ENCODE data around the gene RANGAP1.
A peak's percentile ranks its signal among the peaks of the same experiment; 100 is the strongest.

RANGAP1 gene

DNA sequence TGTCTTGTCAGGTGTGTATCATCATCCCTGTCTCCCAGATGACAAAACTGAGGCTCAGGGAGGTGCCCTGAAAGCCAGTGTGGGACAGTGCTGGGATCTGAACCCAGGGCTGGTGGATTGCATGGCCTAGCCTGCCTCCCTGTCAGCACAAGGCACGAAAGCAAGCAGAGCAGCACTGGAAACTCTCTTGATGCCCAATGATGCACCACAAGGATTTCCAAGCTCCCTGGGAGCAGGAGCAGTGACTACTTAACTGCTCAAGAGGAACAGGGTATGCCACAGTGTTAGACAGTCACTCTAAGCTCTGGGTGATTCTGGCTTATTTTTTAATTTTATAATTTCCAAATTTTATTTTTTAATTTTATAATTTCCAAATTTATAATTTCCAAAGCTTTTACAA lies 24.3 kb upstream of the RANGAP1 start:
- H3F3A ChIP-seq (ENCODE audit: low read depth), result no peaks in the 10 kb centered on the region
- peaks cover 19% of the 10 kb centered on the region for H4K20me1 ChIP-seq (ENCODE audit: insufficient read depth, low read length, poor library complexity, severe bottlenecking)
- peaks cover 16% of the 10 kb centered on the region for H3K4me1 ChIP-seq (ENCODE audit: insufficient read depth, low read length, poor library complexity, severe bottlenecking)
- H3K27me3 ChIP-seq (ENCODE audit: insufficient read depth, low read length, poor library complexity, severe bottlenecking), result no peaks in the 10 kb centered on the region
- H3K9me2 ChIP-seq (replicated peaks; ENCODE audit: low read depth, low read length), result no peaks in the 10 kb centered on the region
- H2AFZ ChIP-seq (ENCODE audit: low read length), result no peak overlapping the region
- H3K9me3 ChIP-seq (ENCODE audit: insufficient read depth, low read depth, low read length), result no peaks in the 10 kb centered on the region
- no peaks in the 10 kb centered on the region; the same call in 1 of the 2 replicates for H3K36me3 ChIP-seq (ENCODE audit: insufficient read depth, low read length)
- H3K4me2 ChIP-seq (ENCODE audit: low read depth, low read length, poor library complexity, severe bottlenecking), result no peak overlapping the region
- no peak overlapping the region for H3K4me3 ChIP-seq (ENCODE audit: low read length, poor library complexity, severe bottlenecking)
- H3K79me2 ChIP-seq (ENCODE audit: insufficient read depth, low read length), result peaks cover 66% of the 10 kb centered on the region
- TF ChIP-seq, protein P1, sequence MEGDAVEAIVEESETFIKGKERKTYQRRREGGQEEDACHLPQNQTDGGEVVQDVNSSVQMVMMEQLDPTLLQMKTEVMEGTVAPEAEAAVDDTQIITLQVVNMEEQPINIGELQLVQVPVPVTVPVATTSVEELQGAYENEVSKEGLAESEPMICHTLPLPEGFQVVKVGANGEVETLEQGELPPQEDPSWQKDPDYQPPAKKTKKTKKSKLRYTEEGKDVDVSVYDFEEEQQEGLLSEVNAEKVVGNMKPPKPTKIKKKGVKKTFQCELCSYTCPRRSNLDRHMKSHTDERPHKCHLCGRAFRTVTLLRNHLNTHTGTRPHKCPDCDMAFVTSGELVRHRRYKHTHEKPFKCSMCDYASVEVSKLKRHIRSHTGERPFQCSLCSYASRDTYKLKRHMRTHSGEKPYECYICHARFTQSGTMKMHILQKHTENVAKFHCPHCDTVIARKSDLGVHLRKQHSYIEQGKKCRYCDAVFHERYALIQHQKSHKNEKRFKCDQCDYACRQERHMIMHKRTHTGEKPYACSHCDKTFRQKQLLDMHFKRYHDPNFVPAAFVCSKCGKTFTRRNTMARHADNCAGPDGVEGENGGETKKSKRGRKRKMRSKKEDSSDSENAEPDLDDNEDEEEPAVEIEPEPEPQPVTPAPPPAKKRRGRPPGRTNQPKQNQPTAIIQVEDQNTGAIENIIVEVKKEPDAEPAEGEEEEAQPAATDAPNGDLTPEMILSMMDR (conservative IDR thresholded peaks at IDR 0.05; ENCODE audit: low read length), result no peak
- H3K9ac ChIP-seq (ENCODE audit: low read depth, low read length, poor library complexity, severe bottlenecking), result no peak overlapping the region

DNA sequence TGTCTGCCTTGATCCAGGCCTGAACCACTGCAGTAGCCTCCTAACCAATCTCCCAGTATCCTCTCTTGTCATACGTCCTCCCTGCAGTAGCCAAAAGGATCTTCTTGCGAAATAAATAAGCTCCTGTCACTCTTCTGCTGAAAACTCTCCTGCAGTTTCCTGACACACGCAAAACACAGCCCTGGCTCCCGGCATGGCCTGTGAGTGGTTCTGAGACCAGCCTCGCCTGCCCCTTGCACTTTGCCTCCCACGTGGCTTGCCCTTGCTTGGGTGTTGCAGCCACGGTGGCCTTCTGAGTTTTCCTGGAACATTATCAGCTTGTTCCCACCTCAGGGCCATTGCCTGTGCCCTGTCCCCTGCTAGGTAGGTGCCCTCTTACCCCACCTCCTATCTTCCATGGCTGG lies 22.6 kb upstream of the RANGAP1 start:
- Histone ChIP-seq H2AFZ (ENCODE audit: low read length) (no peak overlapping the region), H3K9me2 (replicated peaks; ENCODE audit: low read depth, low read length) (no peaks in the 10 kb centered on the region), H3K9ac (ENCODE audit: low read depth, low read length, poor library complexity, severe bottlenecking) (no peak overlapping the region), H3F3A (ENCODE audit: low read depth) (no peaks in the 10 kb centered on the region), H4K20me1 (ENCODE audit: insufficient read depth, low read length, poor library complexity, severe bottlenecking) (peaks cover 25% of the 10 kb centered on the region), H3K36me3 (ENCODE audit: insufficient read depth, low read length) (no peaks in the 10 kb centered on the region), H3K4me1 (ENCODE audit: insufficient read depth, low read length, poor library complexity, severe bottlenecking) (peaks cover 16% of the 10 kb centered on the region), H3K27me3 (ENCODE audit: insufficient read depth, low read length, poor library complexity, severe bottlenecking) (no peaks in the 10 kb centered on the region), H3K9me3 (ENCODE audit: insufficient read depth, low read depth, low read length) (no peaks in the 10 kb centered on the region), H3K4me3 (ENCODE audit: low read length, poor library complexity, severe bottlenecking) (no peak overlapping the region), H3K4me2 (ENCODE audit: low read depth, low read length, poor library complexity, severe bottlenecking) (no peak overlapping the region), H3K79me2 (ENCODE audit: insufficient read depth, low read length) (peaks cover 77% of the 10 kb centered on the region)
- TF ChIP-seq, protein P1 (conservative IDR thresholded peaks at IDR 0.05; ENCODE audit: low read length), result no peak
- TF ChIP-seq EZH2phosphoT487 (IDR thresholded peaks at IDR 0.05; ENCODE audit: borderline replicate concordance), result no peak

DNA sequence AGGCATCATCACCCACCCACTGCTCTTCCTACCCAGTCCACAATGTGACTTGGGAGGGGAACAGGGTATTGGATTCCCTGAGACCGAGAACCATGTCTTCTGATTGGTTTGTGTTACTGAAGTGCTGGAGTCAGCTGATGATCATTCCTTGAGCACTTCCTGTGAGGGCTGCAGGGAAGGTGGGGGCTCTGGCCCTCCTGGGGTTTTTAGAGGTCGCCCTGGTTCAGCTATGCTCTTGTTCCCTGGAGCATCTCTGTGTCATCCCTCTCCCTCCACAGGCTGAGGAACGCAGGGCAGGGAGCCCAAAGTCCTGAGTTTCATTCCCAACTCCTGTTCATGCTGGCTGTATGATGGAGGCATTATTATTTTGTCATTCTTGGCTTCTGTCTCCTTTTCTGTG lies 22.1 kb upstream of the RANGAP1 start:
- Histone ChIP-seq H3K9me3 (ENCODE audit: insufficient read depth, low read depth, low read length) (no peaks in the 10 kb centered on the region), H4K20me1 (ENCODE audit: insufficient read depth, low read length, poor library complexity, severe bottlenecking) (peaks cover 30% of the 10 kb centered on the region), H3K9ac (ENCODE audit: low read depth, low read length, poor library complexity, severe bottlenecking) (no peak overlapping the region), H3K9me2 (replicated peaks; ENCODE audit: low read depth, low read length) (no peaks in the 10 kb centered on the region), H3F3A (ENCODE audit: low read depth) (no peaks in the 10 kb centered on the region), H3K27me3 (ENCODE audit: insufficient read depth, low read length, poor library complexity, severe bottlenecking) (no peaks in the 10 kb centered on the region), H2AFZ (ENCODE audit: low read length) (no peak overlapping the region), H3K4me2 (ENCODE audit: low read depth, low read length, poor library complexity, severe bottlenecking) (peak overlapping the region; percentile 27), H3K4me3 (ENCODE audit: low read length, poor library complexity, severe bottlenecking) (no peak overlapping the region), H3K4me1 (ENCODE audit: insufficient read depth, low read length, poor library complexity, severe bottlenecking) (peaks cover 20% of the 10 kb centered on the region), H3K79me2 (ENCODE audit: insufficient read depth, low read length) (peaks cover 77% of the 10 kb centered on the region), H3K36me3 (ENCODE audit: insufficient read depth, low read length) (no peaks in the 10 kb centered on the region)
- no peak for TF ChIP-seq EZH2phosphoT487 (IDR thresholded peaks at IDR 0.05; ENCODE audit: borderline replicate concordance)
- TF ChIP-seq, protein P1 (conservative IDR thresholded peaks at IDR 0.05; ENCODE audit: low read length), result no peak
